ENCODE measurements around the gene DSC3. TPM values are rescaled to one million over a fixed set of nuclear protein-coding genes. Genes with fewer than 3 reads are reported as not detected.

The DSC3 gene
- total RNA-seq, 1 experiment from 2014 or later = 7.6 TPM

- no TSS peak for BruUV-seq (replicated peaks)
- Histone ChIP-seq H3K27me3 (ENCODE audit: insufficient read depth, low read length) (no peaks in the 10 kb centered on the region), H4K20me1 (ENCODE audit: insufficient read depth) (no peaks in the 10 kb centered on the region), H3K9me2 (ENCODE audit: insufficient read depth) (no peaks in the 10 kb centered on the region), H3K79me2 (ENCODE audit: insufficient read depth, low read length) (no peaks in the 10 kb centered on the region), H3K9ac (ENCODE audit: low read length) (no peak overlapping the region), H3K4me3 (replicated peaks in 1 of 2; ENCODE audit: low read depth in 1 of 2, low read length in 2 of 2) (no peak overlapping the region), H3K27ac (ENCODE audit: low read depth, low read length) (no peak overlapping the region), H2AFZ (ENCODE audit: low read depth, low read length, poor library complexity, severe bottlenecking) (no peak overlapping the region), H3K4me1 (ENCODE audit: control insufficient read depth in 1 of 2, insufficient read depth in 2 of 2, low read length in 2 of 2) (no peaks in the 10 kb centered on the region), H3K36me3 (ENCODE audit: control insufficient read depth in 1 of 2, insufficient read depth in 2 of 2, low read length in 2 of 2) (peaks cover 9 to 11% of the 10 kb centered on the region in 2 experiments; a peak in 3 of 4 replicates), H3K4me2 (ENCODE audit: low read length) (no peak overlapping the region), H3K9me3 (ENCODE audit: control insufficient read depth in 1 of 2, insufficient read depth in 1 of 2, low read depth in 1 of 2, low read length in 2 of 2) (no peaks in the 10 kb centered on the region)
- no peak for TF ChIP-seq SRF (IDR thresholded peaks at IDR 0.05; ENCODE audit: low read depth)
- TF ChIP-seq CBX3 (IDR thresholded peaks at IDR 0.05; ENCODE audit: low read depth) = no peak
- TF ChIP-seq MAX (IDR thresholded peaks at IDR 0.05) = no peak
- no peak for TF ChIP-seq EGR1 (IDR thresholded peaks at IDR 0.05; ENCODE audit: low read depth)
- no peak for TF ChIP-seq ZBTB33 (IDR thresholded peaks at IDR 0.05; ENCODE audit: extremely low read depth, insufficient replicate concordance, low read length)
- TF ChIP-seq ZNF274 (IDR thresholded peaks at IDR 0.05; ENCODE audit: low read depth, low read length) = no peak
- no peak for TF ChIP-seq ZFX (IDR thresholded peaks at IDR 0.05)
- TF ChIP-seq RAD21 (IDR thresholded peaks at IDR 0.05; ENCODE audit: low read depth) = no peak
- TF ChIP-seq ELF1 (IDR thresholded peaks at IDR 0.05; ENCODE audit: borderline replicate concordance, low read depth) = no peak
- TF ChIP-seq JUND (IDR thresholded peaks at IDR 0.05) = no peak
- TF ChIP-seq REST (IDR thresholded peaks at IDR 0.05; ENCODE audit: low read depth) = no peak
- TF ChIP-seq FOSL1 (IDR thresholded peaks at IDR 0.05; ENCODE audit: low read depth) = no peak
- TF ChIP-seq TCF7L2 (IDR thresholded peaks at IDR 0.05; ENCODE audit: borderline replicate concordance, extremely low read depth, insufficient read depth, insufficient read length) = no peak
- TF ChIP-seq CTCF (IDR thresholded peaks at IDR 0.05 in 2 of 3, conservative IDR thresholded peaks at IDR 0.05 in 1 of 3; ENCODE audit: borderline replicate concordance in 1 of 3, insufficient read depth in 1 of 3, low read depth in 2 of 3, low read length in 2 of 3) = no peak
- no peak for TF ChIP-seq POLR2AphosphoS5 (IDR thresholded peaks at IDR 0.05; ENCODE audit: low read depth, low read length)
- CTCF ChIA-PET = no interaction called here
- DNase-seq (ENCODE audit: low read depth, low spot score) = no peak
- no peak for ATAC-seq
- POLR2A ChIA-PET = no interaction called here
- intact Hi-C loops (cut with micrococcal nuclease) = no loop called here
- RAD21 ChIA-PET (ENCODE audit: low non-redundant PET in 1 of 2, low total read pairs in 2 of 2, uncharacterized antibody in 2 of 2, unreplicated experiment in 2 of 2) = no interaction called here
Measured at GRCh38 chr18:31070206-31070605, 27.7 kb upstream of the DSC3 start.
